ENCODE results near the gene NECAP2. TPM values are rescaled to one million over a fixed set of nuclear protein-coding genes. Genes with fewer than 3 reads are reported as not detected.
"Not testable (repeated sequence)": the region's sequence is repeated elsewhere in the genome, so short reads cannot be mapped to it uniquely, and the experiment has no call there.

The NECAP2 gene
- total RNA-seq, 3 donors from 2014 or later = 63.5 to 71.6 (median 64.8) TPM

- not testable (repeated sequence) for H3K27me3 Mint-ChIP-seq (ENCODE audit: low read depth); ATAC-seq; H3K4me1 Mint-ChIP-seq (ENCODE audit: low read depth); H3K36me3 Mint-ChIP-seq (ENCODE audit: insufficient read depth); H3K4me3 Mint-ChIP-seq; DNase-seq; H3K9me3 Mint-ChIP-seq
Observed at GRCh38 chr1:16486316-16486715, 45.8 kb downstream of the NECAP2 start.

- not testable (repeated sequence) for H3K27me3 Mint-ChIP-seq (ENCODE audit: low read depth); DNase-seq; H3K4me3 Mint-ChIP-seq; H3K4me1 Mint-ChIP-seq (ENCODE audit: low read depth); H3K36me3 Mint-ChIP-seq (ENCODE audit: insufficient read depth); ATAC-seq; H3K9me3 Mint-ChIP-seq
Observed at GRCh38 chr1:16487011-16487410, 46.5 kb downstream of the NECAP2 start.

GRCh38 chr1:16489195-16489880 lies 48.8 kb downstream of the NECAP2 start:
- not testable (repeated sequence) for ATAC-seq; H3K4me3 Mint-ChIP-seq; H3K27me3 Mint-ChIP-seq (ENCODE audit: low read depth); H3K4me1 Mint-ChIP-seq (ENCODE audit: low read depth); H3K36me3 Mint-ChIP-seq (ENCODE audit: insufficient read depth); H3K9me3 Mint-ChIP-seq; DNase-seq

GRCh38 chr1:16491056-16491675 lies 50.6 kb downstream of the NECAP2 start:
- H3K9me3 Mint-ChIP-seq = no peaks in the 10 kb centered on the region

GRCh38 chr1:16492937-16493336 lies 52.4 kb downstream of the NECAP2 start:
- peak in 1 of 2 donors; percentile 18 for ATAC-seq
- not testable (repeated sequence) for H3K36me3 Mint-ChIP-seq (ENCODE audit: insufficient read depth); H3K27me3 Mint-ChIP-seq (ENCODE audit: low read depth); H3K4me3 Mint-ChIP-seq; DNase-seq; H3K4me1 Mint-ChIP-seq (ENCODE audit: low read depth); H3K9me3 Mint-ChIP-seq

More at GRCh38 chr1:16491056-16491675, 50.6 kb downstream of the NECAP2 start:
- ATAC-seq (no peak), DNase-seq (no peak)
- no peaks in the 10 kb centered on the region for H3K27me3 Mint-ChIP-seq (ENCODE audit: low read depth)
- peaks cover 3% of the 10 kb centered on the region for H3K4me1 Mint-ChIP-seq (ENCODE audit: low read depth)
- H3K36me3 Mint-ChIP-seq (ENCODE audit: insufficient read depth) = no peaks in the 10 kb centered on the region
- no peak overlapping the region for H3K4me3 Mint-ChIP-seq

GRCh38 chr1:16493731-16494130 lies 53.2 kb downstream of the NECAP2 start:
- not testable (repeated sequence) for H3K9me3 Mint-ChIP-seq; H3K4me1 Mint-ChIP-seq (ENCODE audit: low read depth); DNase-seq; H3K27me3 Mint-ChIP-seq (ENCODE audit: low read depth); H3K36me3 Mint-ChIP-seq (ENCODE audit: insufficient read depth); H3K4me3 Mint-ChIP-seq; ATAC-seq

GRCh38 chr1:16497474-16497904 lies 57.0 kb downstream of the NECAP2 start:
- ATAC-seq; H3K4me1 Mint-ChIP-seq (ENCODE audit: low read depth); H3K27me3 Mint-ChIP-seq (ENCODE audit: low read depth); DNase-seq; H3K9me3 Mint-ChIP-seq; H3K36me3 Mint-ChIP-seq (ENCODE audit: insufficient read depth): not testable (repeated sequence)
- peak overlapping the region; percentile 79 for H3K4me3 Mint-ChIP-seq

- not testable (repeated sequence) for DNase-seq; H3K9me3 Mint-ChIP-seq; H3K27me3 Mint-ChIP-seq (ENCODE audit: low read depth); ATAC-seq; H3K4me1 Mint-ChIP-seq (ENCODE audit: low read depth); H3K36me3 Mint-ChIP-seq (ENCODE audit: insufficient read depth)
- peak overlapping the region; percentile 79 for H3K4me3 Mint-ChIP-seq
Observed at GRCh38 chr1:16498047-16498446, 57.5 kb downstream of the NECAP2 start.

- ATAC-seq (peak; percentile 95 to 98), DNase-seq (peak; percentile 78)
- Mint-ChIP-seq H3K4me1 (ENCODE audit: low read depth) (peaks cover 7% of the 10 kb centered on the region), H3K9me3 (no peaks in the 10 kb centered on the region), H3K27me3 (ENCODE audit: low read depth) (no peaks in the 10 kb centered on the region), H3K36me3 (ENCODE audit: insufficient read depth) (no peaks in the 10 kb centered on the region), H3K4me3 (peak overlapping the region; percentile 83)
Observed at GRCh38 chr1:16498573-16499413, 58.3 kb downstream of the NECAP2 start.

GRCh38 chr1:16500466-16500865 lies 59.9 kb downstream of the NECAP2 start:
- not testable (repeated sequence) for H3K36me3 Mint-ChIP-seq (ENCODE audit: insufficient read depth); H3K4me1 Mint-ChIP-seq (ENCODE audit: low read depth); ATAC-seq; DNase-seq; H3K9me3 Mint-ChIP-seq; H3K27me3 Mint-ChIP-seq (ENCODE audit: low read depth)
- H3K4me3 Mint-ChIP-seq = peak overlapping the region; percentile 83

- DNase-seq; ATAC-seq; H3K9me3 Mint-ChIP-seq; H3K36me3 Mint-ChIP-seq (ENCODE audit: insufficient read depth); H3K27me3 Mint-ChIP-seq (ENCODE audit: low read depth); H3K4me1 Mint-ChIP-seq (ENCODE audit: low read depth): not testable (repeated sequence)
- peak overlapping the region; percentile 8 for H3K4me3 Mint-ChIP-seq
Observed at GRCh38 chr1:16500975-16501374, 60.5 kb downstream of the NECAP2 start.

- DNase-seq; H3K36me3 Mint-ChIP-seq (ENCODE audit: insufficient read depth); H3K27me3 Mint-ChIP-seq (ENCODE audit: low read depth); H3K4me3 Mint-ChIP-seq; H3K9me3 Mint-ChIP-seq; H3K4me1 Mint-ChIP-seq (ENCODE audit: low read depth); ATAC-seq: not testable (repeated sequence)
Observed at GRCh38 chr1:16501446-16501845, 60.9 kb downstream of the NECAP2 start.

- Mint-ChIP-seq H3K27me3 (ENCODE audit: low read depth) (no peaks in the 10 kb centered on the region), H3K4me3 (no peak overlapping the region), H3K36me3 (ENCODE audit: insufficient read depth) (no peaks in the 10 kb centered on the region), H3K4me1 (ENCODE audit: low read depth) (peaks cover 2% of the 10 kb centered on the region), H3K9me3 (no peaks in the 10 kb centered on the region)
- DNase-seq (no peak), ATAC-seq (no peak)
Observed at GRCh38 chr1:16503494-16503893, 63.0 kb downstream of the NECAP2 start.

- not testable (repeated sequence) for H3K9me3 Mint-ChIP-seq; H3K27me3 Mint-ChIP-seq (ENCODE audit: low read depth); DNase-seq; ATAC-seq; H3K4me3 Mint-ChIP-seq; H3K36me3 Mint-ChIP-seq (ENCODE audit: insufficient read depth); H3K4me1 Mint-ChIP-seq (ENCODE audit: low read depth)
Observed at GRCh38 chr1:16505870-16506269, 65.3 kb downstream of the NECAP2 start.

Data from activated T-cell treated with anti-CD3 and anti-CD28 coated beads, Interleukin-2, amount 50 U/mL, for 4 hours (primary cell).